GM20000 (cell line): ENCODE measurements around the gene FARS2.

Experiments used
- DNase-seq: peaks from one replicate; pipeline ENCODE4 v3.0.0; 2012; ENCODE audit warnings: low spot score
- TF ChIP-seq, protein P1 (sequence below): IDR thresholded peaks from 2 replicates; pipeline ENCODE4 v1.5.1; 2012; ENCODE audit warnings: mild to moderate bottlenecking, control low read depth; ENCODE audit errors: extremely low read depth, missing control alignments

The FARS2 gene

DNA sequence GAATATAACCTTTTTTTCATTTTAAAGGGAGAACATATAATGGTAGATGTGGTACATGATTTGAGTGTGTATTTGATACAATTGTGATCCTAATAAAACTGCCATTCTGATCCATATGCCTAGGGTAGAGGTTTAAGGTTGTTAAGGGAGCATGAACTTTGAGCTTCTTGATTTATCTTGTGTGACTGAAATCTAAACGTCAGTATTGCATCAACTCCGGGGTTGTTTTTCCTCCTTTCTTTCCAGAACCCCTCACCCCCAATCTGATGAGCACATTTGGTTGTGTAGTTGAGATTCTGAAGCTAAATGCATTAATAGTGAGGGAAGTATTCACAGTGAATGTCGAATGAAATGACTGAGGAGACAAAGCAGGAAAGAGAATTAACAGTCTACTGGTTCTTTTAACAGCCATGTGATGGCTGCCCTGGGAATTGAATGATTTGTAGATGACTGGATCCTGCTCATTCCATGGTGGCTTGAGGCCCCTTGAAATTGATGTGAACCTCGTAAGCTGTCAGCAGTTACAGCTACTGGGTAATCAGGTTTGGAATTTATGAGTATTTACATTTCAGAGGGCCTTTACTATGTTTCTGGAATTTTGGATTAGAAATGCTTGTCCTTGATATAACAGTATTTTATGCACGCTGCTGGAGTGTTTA is 44.8 kb downstream of the FARS2 start:
- TF ChIP-seq, protein P1, sequence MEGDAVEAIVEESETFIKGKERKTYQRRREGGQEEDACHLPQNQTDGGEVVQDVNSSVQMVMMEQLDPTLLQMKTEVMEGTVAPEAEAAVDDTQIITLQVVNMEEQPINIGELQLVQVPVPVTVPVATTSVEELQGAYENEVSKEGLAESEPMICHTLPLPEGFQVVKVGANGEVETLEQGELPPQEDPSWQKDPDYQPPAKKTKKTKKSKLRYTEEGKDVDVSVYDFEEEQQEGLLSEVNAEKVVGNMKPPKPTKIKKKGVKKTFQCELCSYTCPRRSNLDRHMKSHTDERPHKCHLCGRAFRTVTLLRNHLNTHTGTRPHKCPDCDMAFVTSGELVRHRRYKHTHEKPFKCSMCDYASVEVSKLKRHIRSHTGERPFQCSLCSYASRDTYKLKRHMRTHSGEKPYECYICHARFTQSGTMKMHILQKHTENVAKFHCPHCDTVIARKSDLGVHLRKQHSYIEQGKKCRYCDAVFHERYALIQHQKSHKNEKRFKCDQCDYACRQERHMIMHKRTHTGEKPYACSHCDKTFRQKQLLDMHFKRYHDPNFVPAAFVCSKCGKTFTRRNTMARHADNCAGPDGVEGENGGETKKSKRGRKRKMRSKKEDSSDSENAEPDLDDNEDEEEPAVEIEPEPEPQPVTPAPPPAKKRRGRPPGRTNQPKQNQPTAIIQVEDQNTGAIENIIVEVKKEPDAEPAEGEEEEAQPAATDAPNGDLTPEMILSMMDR: no peak
- no peak for DNase-seq

DNA sequence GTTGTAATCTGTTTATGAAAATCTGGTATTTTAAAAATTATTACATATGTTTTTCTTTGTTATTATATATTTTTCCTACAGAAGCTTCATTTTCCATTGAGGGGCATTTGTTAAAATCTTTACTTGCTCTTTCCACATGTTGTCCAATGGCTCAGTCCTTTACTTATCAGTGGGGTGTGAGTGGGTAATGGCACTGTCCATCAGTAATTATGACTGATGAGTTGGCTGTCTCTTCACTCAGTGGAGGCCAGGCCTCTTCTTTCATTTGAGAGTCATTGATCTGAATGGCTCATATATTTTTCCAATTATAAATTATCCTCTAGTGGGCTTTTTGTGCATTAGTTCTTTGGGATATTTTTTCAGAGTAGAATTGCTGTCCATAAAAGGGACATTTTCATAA is 45.7 kb downstream of the FARS2 start:
- TF ChIP-seq, protein P1: no peak
- no peak for DNase-seq

DNA sequence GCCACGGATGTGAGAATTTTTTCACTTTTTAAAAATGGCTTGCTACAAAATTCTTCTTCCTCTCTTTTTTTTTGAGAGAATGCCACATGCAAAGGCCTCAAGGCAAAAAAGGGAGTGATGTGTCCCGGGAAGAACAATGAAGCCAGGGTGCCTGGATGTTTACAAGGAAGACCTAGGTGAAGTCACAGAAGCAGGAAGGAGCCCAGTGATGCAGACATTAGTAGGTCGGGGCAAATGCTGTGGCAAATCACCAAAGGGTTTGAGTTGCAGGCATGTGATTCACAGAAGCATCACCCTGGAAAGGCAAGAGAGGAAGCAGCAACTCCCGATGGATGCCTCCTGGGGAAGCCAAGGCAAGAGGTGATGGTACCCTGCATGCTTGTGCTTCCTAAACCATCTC is 46.8 kb downstream of the FARS2 start:
- no peak for DNase-seq
- TF ChIP-seq, protein P1: no peak

DNA sequence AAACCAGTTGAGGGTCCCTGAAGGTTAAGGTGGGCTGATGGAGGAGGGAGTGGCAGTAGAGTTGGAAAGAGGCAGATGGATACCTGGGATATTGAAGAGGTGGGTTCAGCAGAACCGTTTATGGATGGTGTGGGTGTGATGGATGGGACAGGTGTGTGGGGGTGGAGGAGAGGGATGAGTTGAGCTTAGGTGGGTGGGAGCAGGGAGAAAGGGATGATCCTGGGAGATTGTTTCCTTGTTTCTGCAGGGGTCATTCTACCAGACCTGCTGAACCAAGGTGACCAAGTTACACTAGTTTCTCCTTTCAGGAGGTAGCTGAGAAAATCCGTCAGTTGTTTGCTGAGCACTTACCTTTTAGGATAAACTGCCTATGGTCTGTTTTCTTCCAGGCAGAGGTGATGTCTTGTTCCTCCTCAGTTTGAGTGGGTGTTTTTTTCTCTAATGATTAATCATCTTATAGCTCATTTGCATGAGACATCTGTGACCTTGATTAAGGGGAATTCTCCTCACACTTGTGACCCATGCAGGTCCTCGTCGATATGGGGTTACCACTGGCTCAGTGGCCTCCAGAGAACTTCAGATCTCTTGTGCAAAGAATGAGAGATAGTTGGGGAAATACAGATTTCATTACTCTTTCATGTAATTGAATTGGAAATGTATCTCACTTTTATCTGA is 53.0 kb downstream of the FARS2 start:
- TF ChIP-seq, protein P1: no peak
- peak; percentile 29 for DNase-seq

DNA sequence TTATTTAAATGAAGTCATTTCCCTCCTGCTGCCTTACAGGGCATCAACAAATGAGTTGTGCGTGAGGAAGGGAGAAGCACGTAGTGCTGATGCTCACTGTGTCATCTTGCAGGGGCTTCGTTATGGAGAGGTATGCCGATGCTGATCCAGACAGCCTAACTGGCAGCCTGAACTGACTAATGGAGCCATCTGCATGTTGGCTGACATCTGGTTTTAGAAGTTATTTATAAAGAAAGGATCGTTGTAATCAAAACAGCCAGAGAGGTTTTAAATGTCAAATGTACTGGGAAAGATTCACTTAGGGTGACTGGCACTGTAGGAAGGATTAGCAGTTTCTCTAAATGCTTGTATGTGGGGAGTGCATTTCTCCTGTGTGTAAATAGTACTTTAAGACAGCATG is 54.6 kb downstream of the FARS2 start:
- no peak for DNase-seq
- TF ChIP-seq, protein P1: no peak

DNA sequence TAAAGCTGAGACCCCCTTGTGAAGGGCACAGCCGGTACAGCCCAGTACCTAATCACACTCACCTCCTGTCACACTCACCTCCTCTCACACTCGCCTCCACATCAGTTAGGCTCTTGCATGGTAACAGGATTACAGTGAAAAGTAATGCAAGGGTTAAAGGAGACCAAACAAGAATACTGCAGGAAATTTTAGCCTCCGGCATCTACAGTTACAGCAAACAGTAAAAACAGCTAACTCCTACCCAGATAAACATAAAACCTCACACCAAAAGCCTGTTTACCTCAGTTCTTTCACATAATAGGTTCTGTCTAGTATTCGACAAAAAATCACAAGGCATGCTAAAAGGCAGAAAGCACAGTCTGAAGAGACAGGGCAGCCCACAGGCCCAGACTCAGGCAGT is 55.6 kb downstream of the FARS2 start:
- no peak for DNase-seq
- TF ChIP-seq, protein P1: no peak

DNA sequence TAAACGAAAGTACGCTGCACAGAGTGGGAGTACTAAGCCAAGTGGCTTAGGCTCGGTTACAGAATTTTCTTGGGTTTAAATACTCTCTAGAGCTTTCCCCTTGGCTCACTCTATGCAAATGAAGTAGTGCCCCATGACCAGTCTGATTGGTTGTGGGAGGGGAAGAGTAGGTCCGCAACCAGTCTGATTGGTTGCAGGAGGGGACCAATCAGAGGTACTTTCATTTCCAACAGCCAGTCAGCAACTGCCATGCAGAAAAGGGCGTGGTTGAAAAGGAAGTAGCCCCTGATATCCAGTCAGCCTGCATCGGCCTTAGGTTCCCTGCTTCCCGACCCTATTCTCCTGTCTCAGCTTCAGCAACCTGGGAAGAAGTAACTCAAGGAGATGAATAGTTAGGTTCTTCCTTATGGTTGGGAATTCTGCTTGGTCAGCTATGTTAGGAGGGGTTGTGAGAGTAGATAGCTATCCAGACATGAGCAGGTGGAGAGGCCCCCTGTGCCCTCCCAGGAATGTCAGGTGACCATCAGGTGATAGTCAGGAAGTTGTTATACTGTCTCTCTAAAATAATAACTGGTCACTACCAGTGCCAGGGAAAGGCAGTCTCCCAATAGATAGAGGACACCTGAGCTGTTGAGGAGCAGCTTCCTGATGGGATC is 57.4 kb downstream of the FARS2 start:
- TF ChIP-seq, protein P1: no peak
- DNase-seq: no peak
